Adrenal gland (tissue), 12 donors: Measurements from ENCODE around the gene MAP2K5. TPM values are rescaled to one million over a fixed set of nuclear protein-coding genes. Genes with fewer than 3 reads are reported as not detected.

Experiments used
- DNase-seq, 7 donors: peaks; one replicate each; pipeline ENCODE4 v3.0.0-alpha.2; 2019 to 2020
- H3K27ac ChIP-seq, 5 donors: fragments of 200-600 bp; sonication (generic) in 4 of 5; 1 replicate in 3 of 5; 2 replicates in 2 of 5; pipeline versions ENCODE4 v1.5.1 to v1.8.0; 2016 to 2020; ENCODE audit warnings: mild to moderate bottlenecking in 1 of 5
- H3K27me3 ChIP-seq: fragments of 200-600 bp; 2 replicates; pipeline ENCODE4 v1.8.0; 2021
- H3K36me3 ChIP-seq, 2 donors: fragments of 200-600 bp; replicated peaks in 1 of 2; 1 replicate in 1 of 2; 2 replicates in 1 of 2; pipeline versions ENCODE4 v1.5.1 to v1.8.0; 2018 to 2022
- H3K4me1 ChIP-seq, 2 donors: fragments of 200-600 bp; replicated peaks in 1 of 2; 1 replicate in 1 of 2; 2 replicates in 1 of 2; pipeline versions ENCODE4 v1.5.1 to v1.8.0; 2018 to 2021
- H3K4me3 ChIP-seq, 4 donors: fragments of 200-600 bp; sonication (generic) in 3 of 4; one replicate each; pipeline ENCODE4 v1.5.1; 2016 to 2018
- H3K9me3 ChIP-seq, 3 donors: fragments of 200-600 bp; sonication (generic) in 1 of 3; replicated peaks in 1 of 3; 1 replicate in 2 of 3; 2 replicates in 1 of 3; pipeline versions ENCODE4 v1.5.1 to v1.8.0; 2016 to 2021
- CTCF ChIP-seq, 6 experiments: fragments of 450-650 bp in 4 of 6; fragments of 200-600 bp in 2 of 6; sonication (generic) in 1 of 6; IDR thresholded peaks; 1 replicate in 5 of 6; 2 replicates in 1 of 6; pipeline versions ENCODE4 v1.5.1 to v1.8.0; 2016 to 2021; ENCODE audit warnings: antibody characterized with exemption in 6 of 6, mild to moderate bottlenecking in 2 of 6, moderate library complexity in 1 of 6
- POLR2A ChIP-seq, 2 donors: fragments of 450-650 bp; IDR thresholded peaks; one replicate each; pipeline ENCODE4 v1.6.1; 2017; ENCODE audit warnings: antibody characterized with exemption in 2 of 2, mild to moderate bottlenecking in 2 of 2, moderate library complexity in 1 of 2
- WGBS, 4 donors: extraction: QIAGEN DNeasy Blood & Tissue Kit in 2 of 4; methylation state at CpG; one replicate each; pipeline versions ENCODE4 v1.1.5 to v1.1.7; 2013 to 2017; 5-methylcytosine and 5-hydroxymethylcytosine counted together
- intact Hi-C, 2 donors: fragments of 100-400 bp; cut with DNase I; formaldehyde crosslinking; loops; one replicate each; pipeline versions ENCODE4 v1.14.1 to v1.15.0; 2022 to 2023
- polyA plus RNA-seq, 3 donors: library from polyadenylated mRNA; stranded (reverse); fragments of 200-250 nt in 2 of 3; fragments of 350-450 nt in 1 of 3; fragmentation: Illumina TruSeq in 1 of 3; extraction: RNeasy Lipid Tissue Mini Kit (QIAGEN cat#74804) in 1 of 3; gene quantifications; one replicate each; pipeline ENCODE4 v1.2.3, GENCODE V29; 2013 to 2014
- total RNA-seq, 9 donors: library from RNA; depleted of rRNA in 4 of 9; stranded (reverse); fragments of >200 nt in 4 of 9; fragments of 120-200 nt in 1 of 9; fragmentation: NEBNext Ultra II Directional in 1 of 9; extraction: Animal tissue kit (Norgen Biotek cat#: 25700) in 1 of 9; gene quantifications; one replicate each; pipeline versions ENCODE4 v1.1.0 to v1.2.4, GENCODE V29; 2013 to 2023
- donor health status: healthy with polysubstance abuse.
- donor health status: Bipolar disorder and iron deficiency.
- donor health status: DM: yes; HTN: yes; CAD: no.
- donor health status: DM: no; HTN: no; CAD: no.
- donor health status: DM: no; HTN: no; CAD: no.
- donor health status: DM: yes; HTN: yes; CAD: no.

MAP2K5 gene
- total and polyA plus RNA-seq, 12 donors, result 10.3 to 33.8 (median 17.0) TPM

- intact Hi-C loops, result no loop called here
- H3K4me1 ChIP-seq, result peaks cover 0 to 9% of the 10 kb centered on the region in 2 donors
- DNase-seq, result no peak
- no peak overlapping the region for H3K4me3 ChIP-seq
- H3K27me3 ChIP-seq, result no peaks in the 10 kb centered on the region
- TF ChIP-seq POLR2A (IDR thresholded peaks at IDR 0.05) (no peak), CTCF (IDR thresholded peaks at IDR 0.05) (no peak)
- 87 to 96% (median 90%) methylated on average over 4 of the region's 4 CpGs for WGBS, 4 donors
- no peaks in the 10 kb centered on the region for H3K9me3 ChIP-seq
- no peak overlapping the region for H3K27ac ChIP-seq
- peaks cover 0 to 14% of the 10 kb centered on the region in 2 donors for H3K36me3 ChIP-seq
Measured at GRCh38 chr15:67585681-67586080, 43.2 kb downstream of the MAP2K5 start.

GRCh38 chr15:67587331-67587730 lies 44.8 kb downstream of the MAP2K5 start:
- Histone ChIP-seq H3K9me3 (no peaks in the 10 kb centered on the region), H3K4me3 (no peak overlapping the region), H3K36me3 (peaks cover 0 to 14% of the 10 kb centered on the region in 2 donors), H3K27ac (no peak overlapping the region), H3K27me3 (no peaks in the 10 kb centered on the region), H3K4me1 (peaks cover 0 to 9% of the 10 kb centered on the region in 2 donors)
- WGBS, 4 donors, result 80 to 90% (median 83%) methylated on average over 7 of the region's 7 CpGs
- DNase-seq, result no peak
- intact Hi-C loops, result no loop called here
- TF ChIP-seq CTCF (IDR thresholded peaks at IDR 0.05) (no peak), POLR2A (IDR thresholded peaks at IDR 0.05) (no peak)

GRCh38 chr15:67587754-67588153 lies 45.3 kb downstream of the MAP2K5 start:
- Histone ChIP-seq H3K4me3 (no peak overlapping the region), H3K27ac (no peak overlapping the region), H3K27me3 (no peaks in the 10 kb centered on the region), H3K9me3 (no peaks in the 10 kb centered on the region), H3K4me1 (peaks cover 0 to 9% of the 10 kb centered on the region in 2 donors), H3K36me3 (peaks cover 0 to 14% of the 10 kb centered on the region in 2 donors)
- intact Hi-C loops, result no loop called here
- TF ChIP-seq POLR2A (IDR thresholded peaks at IDR 0.05) (no peak), CTCF (IDR thresholded peaks at IDR 0.05) (no peak)
- no peak for DNase-seq
- WGBS, 4 donors, result 85 to 94% (median 90%) methylated on average over 3 of the region's 3 CpGs

- Histone ChIP-seq H3K27ac (no peak overlapping the region), H3K27me3 (no peaks in the 10 kb centered on the region), H3K4me1 (peaks cover 0 to 12% of the 10 kb centered on the region in 2 donors), H3K4me3 (no peak overlapping the region), H3K9me3 (no peaks in the 10 kb centered on the region), H3K36me3 (peaks cover 0 to 14% of the 10 kb centered on the region in 2 donors)
- no peak for DNase-seq
- TF ChIP-seq POLR2A (IDR thresholded peaks at IDR 0.05), result no peak
- no peak for TF ChIP-seq CTCF (IDR thresholded peaks at IDR 0.05)
- 93 to 97% (median 95%) methylated on average over 3 of the region's 3 CpGs for WGBS, 4 donors
- intact Hi-C loops, result no loop called here
Measured at GRCh38 chr15:67590191-67590590, 47.7 kb downstream of the MAP2K5 start.
